DOHH2 (cell line): ENCODE measurements around the gene GGTLC2.

Experiments used
- EZH2phosphoT487 ChIP-seq: fragments of 200-600 bp; sonication (generic); IDR thresholded peaks from 2 replicates; pipeline ENCODE4 v1.6.1; 2017; ENCODE audit warnings: borderline replicate concordance, mild to moderate bottlenecking, antibody characterized with exemption, low read length, moderate library complexity, mixed read lengths
- TF ChIP-seq, protein P1 (sequence below): fragments of 200-600 bp; sonication (generic); IDR thresholded peaks from one replicate; pipeline ENCODE4 v1.5.1; 2014; ENCODE audit warnings: antibody characterized with exemption, mild to moderate bottlenecking, low read depth, low read length; ENCODE audit not compliant: poor library complexity, severe bottlenecking

DNA sequence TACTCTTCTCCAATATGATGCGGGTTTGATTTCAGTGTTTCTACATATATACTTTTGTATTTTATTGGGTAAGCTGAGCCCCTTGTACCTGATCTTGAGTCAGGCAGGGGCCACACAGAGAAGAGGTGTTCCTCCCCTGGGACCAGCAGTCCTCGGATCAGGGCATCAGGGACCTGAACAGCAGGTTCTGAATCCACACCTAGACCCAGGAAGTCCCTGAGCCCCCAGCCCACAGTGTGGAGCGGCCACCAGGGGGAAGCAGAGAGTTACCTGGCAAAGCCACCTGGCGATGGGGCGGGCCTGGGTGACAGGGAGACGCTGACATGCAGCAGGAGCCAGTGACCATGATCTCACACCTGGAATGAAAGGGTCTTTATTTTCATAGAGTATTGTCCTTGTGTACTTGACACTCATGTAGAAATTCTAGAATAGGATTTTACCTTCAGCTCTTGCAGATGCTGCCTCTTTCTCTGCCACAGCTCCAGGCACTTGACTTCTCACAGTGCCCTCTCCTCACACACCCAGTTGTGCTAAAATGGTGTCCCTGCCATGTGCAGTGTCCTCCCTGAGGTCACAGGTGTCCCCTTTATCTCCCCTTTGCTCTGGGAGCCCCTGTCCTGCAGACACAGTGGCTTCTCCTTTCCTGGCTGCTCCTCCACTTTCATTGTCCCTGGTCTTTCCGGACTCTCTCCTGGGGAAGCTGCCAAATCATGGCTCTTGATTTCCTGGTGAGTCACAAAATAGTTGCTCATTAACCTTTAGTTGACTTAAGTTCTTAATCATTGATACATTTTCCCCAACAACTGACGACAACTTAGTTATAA lies 48.5 kb downstream of the GGTLC2 start:
- TF ChIP-seq, protein P1, sequence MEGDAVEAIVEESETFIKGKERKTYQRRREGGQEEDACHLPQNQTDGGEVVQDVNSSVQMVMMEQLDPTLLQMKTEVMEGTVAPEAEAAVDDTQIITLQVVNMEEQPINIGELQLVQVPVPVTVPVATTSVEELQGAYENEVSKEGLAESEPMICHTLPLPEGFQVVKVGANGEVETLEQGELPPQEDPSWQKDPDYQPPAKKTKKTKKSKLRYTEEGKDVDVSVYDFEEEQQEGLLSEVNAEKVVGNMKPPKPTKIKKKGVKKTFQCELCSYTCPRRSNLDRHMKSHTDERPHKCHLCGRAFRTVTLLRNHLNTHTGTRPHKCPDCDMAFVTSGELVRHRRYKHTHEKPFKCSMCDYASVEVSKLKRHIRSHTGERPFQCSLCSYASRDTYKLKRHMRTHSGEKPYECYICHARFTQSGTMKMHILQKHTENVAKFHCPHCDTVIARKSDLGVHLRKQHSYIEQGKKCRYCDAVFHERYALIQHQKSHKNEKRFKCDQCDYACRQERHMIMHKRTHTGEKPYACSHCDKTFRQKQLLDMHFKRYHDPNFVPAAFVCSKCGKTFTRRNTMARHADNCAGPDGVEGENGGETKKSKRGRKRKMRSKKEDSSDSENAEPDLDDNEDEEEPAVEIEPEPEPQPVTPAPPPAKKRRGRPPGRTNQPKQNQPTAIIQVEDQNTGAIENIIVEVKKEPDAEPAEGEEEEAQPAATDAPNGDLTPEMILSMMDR: peak; percentile 99
- TF ChIP-seq EZH2phosphoT487: no peak
